Skeletal muscle tissue (tissue), 4 donors: ENCODE results near the gene CCDC112. TPM values are rescaled to one million over a fixed set of nuclear protein-coding genes. Genes with fewer than 3 reads are reported as not detected.

Source experiments
- H3K27ac ChIP-seq: one replicate; pipeline ENCODE4 v1.7.0; 2013; ENCODE audit warnings: mild to moderate bottlenecking, low read depth, low read length, inconsistent platforms
- H3K27me3 ChIP-seq, 3 donors: one replicate each; pipeline ENCODE4 v1.7.0; 2013; ENCODE audit warnings: low read length in 3 of 3; ENCODE audit not compliant: control insufficient read depth in 3 of 3, insufficient read depth in 3 of 3
- H3K36me3 ChIP-seq, 3 donors: one replicate each; pipeline ENCODE4 v1.7.0; 2013; ENCODE audit warnings: low read length in 3 of 3; ENCODE audit not compliant: control insufficient read depth in 3 of 3, insufficient read depth in 3 of 3
- H3K4me1 ChIP-seq, 3 donors: one replicate each; pipeline ENCODE4 v1.7.0; 2013; ENCODE audit warnings: low read length in 3 of 3, mild to moderate bottlenecking in 3 of 3; ENCODE audit not compliant: control insufficient read depth in 3 of 3, insufficient read depth in 3 of 3
- H3K4me3 ChIP-seq, 3 donors: one replicate each; pipeline ENCODE4 v1.7.0; 2013; ENCODE audit warnings: low read length in 3 of 3
- H3K9ac ChIP-seq, 3 donors: one replicate each; pipeline ENCODE4 v1.7.0; 2013; ENCODE audit warnings: low read length in 3 of 3, mild to moderate bottlenecking in 3 of 3, moderate library complexity in 2 of 3, low read depth in 1 of 3
- H3K9me3 ChIP-seq, 3 donors: one replicate each; pipeline ENCODE4 v1.7.0; 2013; ENCODE audit warnings: low read length in 3 of 3; ENCODE audit not compliant: control insufficient read depth in 3 of 3
- total RNA-seq: library from RNA; depleted of rRNA; stranded (reverse); fragments of >200 nt; gene quantifications from one replicate; pipeline ENCODE4 v1.2.3, GENCODE V29; 2014
- donor health status: Osteomylitis.

Gene CCDC112
- total RNA-seq, 1 donor from 2014 or later, result 1.0 TPM

DNA sequence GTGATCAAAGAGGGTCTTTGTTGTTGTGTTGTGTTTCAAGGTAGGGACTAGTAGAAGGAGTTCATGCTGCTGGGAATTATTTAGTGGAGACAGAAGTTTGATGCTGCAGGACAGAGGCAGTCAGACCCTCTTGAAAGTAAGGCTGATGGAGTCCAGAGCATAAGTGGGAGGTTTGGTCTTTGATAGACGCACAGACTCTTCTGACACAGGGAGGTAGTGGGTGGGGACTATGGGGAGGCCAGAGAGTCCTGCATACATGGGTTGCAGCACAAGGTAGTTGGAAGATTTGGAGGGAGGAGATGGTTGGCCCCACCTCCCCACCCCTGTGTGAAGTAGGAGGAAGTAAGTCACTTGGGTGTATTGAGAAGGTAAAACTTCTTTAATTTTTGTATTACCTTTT, 2.4 kb upstream of the CCDC112 start:
- Histone ChIP-seq H3K4me3 (no peak overlapping the region), H3K27me3 (no peaks in the 10 kb centered on the region), H3K27ac (no peak overlapping the region), H3K4me1 (peaks cover 6 to 8% (median 8%) of the 10 kb centered on the region in 3 donors), H3K36me3 (no peaks in the 10 kb centered on the region), H3K9me3 (no peaks in the 10 kb centered on the region), H3K9ac (no peak overlapping the region)

DNA sequence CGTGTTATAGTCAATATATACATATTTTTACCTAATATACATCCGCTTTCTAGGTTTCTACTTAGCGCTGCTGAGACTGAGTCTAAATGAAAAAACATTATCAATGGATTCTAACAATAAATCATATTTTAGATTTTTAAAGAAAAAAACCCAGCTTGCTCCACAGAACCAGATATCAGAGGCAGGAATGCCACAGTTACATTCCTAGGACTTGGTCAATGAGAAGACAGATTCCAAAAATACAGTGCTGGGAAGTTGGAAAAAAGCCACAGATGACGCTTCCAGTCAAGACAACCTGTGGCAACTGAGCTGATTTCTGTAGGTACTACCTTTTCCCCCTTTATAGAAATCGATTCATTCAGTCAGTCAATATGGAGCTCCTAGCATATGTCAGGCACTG, 577 bp upstream of the CCDC112 start:
- H3K4me1 ChIP-seq, result peaks cover 6 to 8% (median 8%) of the 10 kb centered on the region in 3 donors
- no peak overlapping the region for H3K27ac ChIP-seq
- no peaks in the 10 kb centered on the region for H3K36me3 ChIP-seq
- H3K27me3 ChIP-seq, result no peaks in the 10 kb centered on the region
- H3K4me3 ChIP-seq, result no peak overlapping the region
- H3K9ac ChIP-seq, result no peak overlapping the region
- H3K9me3 ChIP-seq, result peaks cover 0 to 2% (median 0%) of the 10 kb centered on the region in 3 donors

DNA sequence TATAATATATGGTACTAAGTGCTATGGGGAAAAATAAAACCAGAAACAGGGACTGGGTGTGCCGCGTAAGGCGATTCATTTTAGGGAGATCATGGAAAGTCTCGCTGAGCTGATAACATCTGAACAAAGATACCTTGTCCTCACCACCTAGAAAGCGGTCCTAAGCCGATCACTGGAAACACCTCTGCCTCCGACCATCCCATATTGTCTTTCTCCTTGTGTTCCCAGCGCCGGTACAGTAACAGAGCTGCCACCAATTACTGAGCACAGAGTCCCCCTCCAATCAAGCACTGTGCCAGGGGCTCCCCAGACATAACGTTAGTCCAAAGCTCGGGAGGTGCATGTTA, 704 bp downstream of the CCDC112 start:
- Histone ChIP-seq H3K9ac (peak overlapping the region; percentile 69 to 85 (median 75)), H3K27ac (no peak overlapping the region), H3K9me3 (peaks cover 0 to 2% (median 0%) of the 10 kb centered on the region in 3 donors), H3K36me3 (no peaks in the 10 kb centered on the region), H3K27me3 (no peaks in the 10 kb centered on the region), H3K4me1 (peaks cover 6 to 8% (median 8%) of the 10 kb centered on the region in 3 donors), H3K4me3 (peak overlapping the region; percentile 76 to 85 (median 82))

DNA sequence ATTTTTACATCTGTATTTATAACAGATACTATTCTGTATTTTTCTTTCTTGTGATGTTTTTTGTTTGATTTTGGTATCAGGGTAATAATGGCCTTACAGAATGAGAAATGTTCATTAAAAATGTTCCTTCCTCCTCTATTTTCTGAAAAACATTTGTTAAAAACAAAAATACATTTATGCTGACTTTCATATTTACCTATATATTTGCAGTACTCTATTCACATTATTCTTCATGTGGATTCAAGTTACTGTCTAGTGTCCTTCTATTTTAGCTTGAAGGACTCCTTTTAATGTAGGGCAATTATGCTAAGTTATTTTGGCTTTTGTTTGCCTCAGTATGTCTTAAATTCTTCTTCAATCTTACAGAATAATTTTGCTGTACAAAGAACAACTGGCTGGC, 5.1 kb downstream of the CCDC112 start:
- Histone ChIP-seq H3K4me1 (peaks cover 6 to 8% (median 8%) of the 10 kb centered on the region in 3 donors), H3K27me3 (no peaks in the 10 kb centered on the region), H3K4me3 (no peak overlapping the region), H3K9ac (no peak overlapping the region), H3K36me3 (no peaks in the 10 kb centered on the region), H3K9me3 (peaks cover 0 to 2% (median 0%) of the 10 kb centered on the region in 3 donors), H3K27ac (no peak overlapping the region)

- H3K27me3 ChIP-seq, result no peaks in the 10 kb centered on the region
- no peak overlapping the region for H3K4me3 ChIP-seq
- no peak overlapping the region for H3K27ac ChIP-seq
- no peaks in the 10 kb centered on the region for H3K4me1 ChIP-seq
- H3K9me3 ChIP-seq, result peaks cover 0 to 2% (median 0%) of the 10 kb centered on the region in 3 donors
- no peak overlapping the region for H3K9ac ChIP-seq
- H3K36me3 ChIP-seq, result no peaks in the 10 kb centered on the region
These were observed 7.3 kb downstream of the CCDC112 start for GRCh38 chr5:115289104-115289503.

- Histone ChIP-seq H3K4me3 (no peak overlapping the region), H3K27ac (no peak overlapping the region), H3K9me3 (no peaks in the 10 kb centered on the region), H3K4me1 (no peaks in the 10 kb centered on the region), H3K27me3 (no peaks in the 10 kb centered on the region), H3K9ac (no peak overlapping the region), H3K36me3 (no peaks in the 10 kb centered on the region)
These were observed 12.4 kb downstream of the CCDC112 start for GRCh38 chr5:115284021-115284420.

GRCh38 chr5:115282131-115282530, 14.3 kb downstream of the CCDC112 start:
- Histone ChIP-seq H3K4me3 (no peak overlapping the region), H3K4me1 (no peaks in the 10 kb centered on the region), H3K9me3 (no peaks in the 10 kb centered on the region), H3K9ac (no peak overlapping the region), H3K27ac (no peak overlapping the region), H3K27me3 (no peaks in the 10 kb centered on the region), H3K36me3 (no peaks in the 10 kb centered on the region)

- H3K27ac ChIP-seq, result no peak overlapping the region
- no peaks in the 10 kb centered on the region for H3K9me3 ChIP-seq
- H3K27me3 ChIP-seq, result no peaks in the 10 kb centered on the region
- H3K4me1 ChIP-seq, result no peaks in the 10 kb centered on the region
- H3K9ac ChIP-seq, result no peak overlapping the region
- H3K36me3 ChIP-seq, result peaks cover 3 to 19% (median 8%) of the 10 kb centered on the region in 3 donors
- no peak overlapping the region for H3K4me3 ChIP-seq
These were observed 21.9 kb downstream of the CCDC112 start for GRCh38 chr5:115274584-115274983.

- Histone ChIP-seq H3K4me1 (no peaks in the 10 kb centered on the region), H3K4me3 (no peak overlapping the region), H3K9ac (no peak overlapping the region), H3K9me3 (no peaks in the 10 kb centered on the region), H3K27ac (no peak overlapping the region), H3K27me3 (no peaks in the 10 kb centered on the region), H3K36me3 (peaks cover 3 to 19% (median 8%) of the 10 kb centered on the region in 3 donors)
These were observed 24.0 kb downstream of the CCDC112 start for GRCh38 chr5:115272297-115272958.

- Histone ChIP-seq H3K36me3 (peaks cover 3 to 19% (median 8%) of the 10 kb centered on the region in 3 donors), H3K9me3 (no peaks in the 10 kb centered on the region), H3K9ac (no peak overlapping the region), H3K27ac (no peak overlapping the region), H3K4me1 (no peaks in the 10 kb centered on the region), H3K27me3 (no peaks in the 10 kb centered on the region), H3K4me3 (no peak overlapping the region)
These were observed 25.0 kb downstream of the CCDC112 start for GRCh38 chr5:115271295-115272050.
